OCI-LY3 (cell line): ENCODE measurements around the gene RPUSD3.

ENCODE experiments used
- H2AFZ ChIP-seq: fragments of 200-600, 300-600 bp; shearing (Covaris generic); 2 replicates; pipeline ENCODE4 v1.6.0; 2014; ENCODE audit warnings: antibody characterized with exemption, low read depth, low read length
- H3K27ac ChIP-seq: fragments of 200-600, 300-600 bp; sonication (generic); 2 replicates; pipeline ENCODE4 v1.5.1; 2014; ENCODE audit warnings: mild to moderate bottlenecking, low read length, moderate library complexity, mixed read lengths
- H3K27me3 ChIP-seq: fragments of 200-600, 300-600 bp; sonication (generic); 2 replicates; pipeline ENCODE4 v1.6.1; 2014; ENCODE audit warnings: low read depth, low read length, mixed read lengths
- H3K36me3 ChIP-seq: fragments of 200-600, 300-600 bp; sonication (generic); replicated peaks from 2 replicates; pipeline ENCODE3; 2014; ENCODE audit warnings: low read depth, low read length, mixed read lengths
- H3K4me1 ChIP-seq: fragments of 300-600, 200-600 bp; sonication (generic); 2 replicates; pipeline ENCODE4 v1.6.1; 2014; ENCODE audit warnings: low read length, mixed read lengths
- H3K4me2 ChIP-seq: fragments of 200-600, 300-600 bp; sonication (generic); 2 replicates; pipeline ENCODE4 v1.6.1; 2014; ENCODE audit warnings: low read length, mixed read lengths
- H3K4me3 ChIP-seq: fragments of 300-600, 200-600 bp; sonication (generic); 2 replicates; pipeline ENCODE4 v1.5.1; 2014; ENCODE audit warnings: antibody characterized with exemption, mild to moderate bottlenecking, low read length, moderate library complexity
- H3K79me2 ChIP-seq: fragments of 300-600, 200-600 bp; shearing (Covaris generic); 2 replicates; pipeline ENCODE4 v1.6.1; 2014; ENCODE audit warnings: mild to moderate bottlenecking, low read length, mixed read lengths
- H3K9ac ChIP-seq: fragments of 300-600, 200-600 bp; shearing (Covaris generic); 2 replicates; pipeline ENCODE4 v1.6.0; 2014; ENCODE audit warnings: mild to moderate bottlenecking, low read length, moderate library complexity
- H3K9me3 ChIP-seq: fragments of 200-600, 300-600 bp; shearing (Covaris generic); 2 replicates; pipeline ENCODE4 v1.6.1; 2014; ENCODE audit warnings: low read length, mixed read lengths; ENCODE audit not compliant: insufficient read depth
- H4K20me1 ChIP-seq: fragments of 200-600, 300-600 bp; sonication (generic); 2 replicates; pipeline ENCODE4 v1.6.1; 2016; ENCODE audit warnings: low read length, mixed read lengths; ENCODE audit not compliant: insufficient read depth
- EZH2phosphoT487 ChIP-seq: fragments of 200-600 bp; shearing (Covaris generic); IDR thresholded peaks from 2 replicates; pipeline ENCODE4 v1.6.1; 2018; ENCODE audit warnings: antibody characterized with exemption, mixed run types, low read depth
- TF ChIP-seq, protein P1 (sequence below): fragments of 200-600, 300-600 bp; sonication (generic); IDR thresholded peaks from 2 replicates; pipeline ENCODE4 v1.5.1; 2014; ENCODE audit warnings: antibody characterized with exemption, low read length, low read depth

The RPUSD3 gene

DNA sequence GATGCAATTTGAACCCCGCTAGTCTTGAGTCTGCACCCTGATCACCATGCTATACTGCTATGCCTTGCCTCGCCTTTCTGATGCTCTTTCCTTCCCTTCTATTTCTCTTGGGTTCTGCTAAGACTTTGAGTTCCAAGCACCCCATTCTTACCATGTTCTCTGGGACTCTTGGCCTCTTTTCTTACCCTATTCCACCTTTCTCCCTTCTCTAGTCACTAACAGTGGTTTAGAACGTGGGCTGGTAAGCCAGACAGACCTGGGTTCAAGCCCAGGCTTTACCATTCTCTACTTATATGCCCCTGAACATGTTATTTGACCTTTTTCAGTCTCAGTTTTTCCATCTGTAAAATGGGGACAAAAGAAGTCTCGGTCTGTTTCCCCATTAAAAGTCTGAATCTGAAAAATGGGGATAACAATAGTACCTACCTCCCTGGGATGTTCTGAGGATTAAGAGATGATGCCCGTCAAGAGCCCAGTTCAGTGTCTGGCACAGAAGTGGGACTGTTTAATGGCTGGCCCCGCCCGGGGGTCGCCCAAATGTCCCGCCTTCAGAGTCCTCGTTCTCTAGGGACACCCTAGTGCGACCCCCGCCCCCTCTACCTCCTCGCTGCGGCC lies 51.9 kb downstream of the RPUSD3 start:
- Histone ChIP-seq H3K4me1 (peaks cover 41% of the 10 kb centered on the region), H3K36me3 (peaks cover 44% of the 10 kb centered on the region), H3K4me3 (peak overlapping the region; percentile 92), H3K4me2 (peak overlapping the region; percentile 97), H3K79me2 (peaks cover 57% of the 10 kb centered on the region), H3K9me3 (no peaks in the 10 kb centered on the region), H4K20me1 (peaks cover 5% of the 10 kb centered on the region), H3K9ac (peak overlapping the region; percentile 97), H3K27me3 (no peaks in the 10 kb centered on the region), H2AFZ (peak overlapping the region; percentile 73; the same call in 1 of the 2 replicates), H3K27ac (peak overlapping the region; percentile 99)
- TF ChIP-seq, protein P1, sequence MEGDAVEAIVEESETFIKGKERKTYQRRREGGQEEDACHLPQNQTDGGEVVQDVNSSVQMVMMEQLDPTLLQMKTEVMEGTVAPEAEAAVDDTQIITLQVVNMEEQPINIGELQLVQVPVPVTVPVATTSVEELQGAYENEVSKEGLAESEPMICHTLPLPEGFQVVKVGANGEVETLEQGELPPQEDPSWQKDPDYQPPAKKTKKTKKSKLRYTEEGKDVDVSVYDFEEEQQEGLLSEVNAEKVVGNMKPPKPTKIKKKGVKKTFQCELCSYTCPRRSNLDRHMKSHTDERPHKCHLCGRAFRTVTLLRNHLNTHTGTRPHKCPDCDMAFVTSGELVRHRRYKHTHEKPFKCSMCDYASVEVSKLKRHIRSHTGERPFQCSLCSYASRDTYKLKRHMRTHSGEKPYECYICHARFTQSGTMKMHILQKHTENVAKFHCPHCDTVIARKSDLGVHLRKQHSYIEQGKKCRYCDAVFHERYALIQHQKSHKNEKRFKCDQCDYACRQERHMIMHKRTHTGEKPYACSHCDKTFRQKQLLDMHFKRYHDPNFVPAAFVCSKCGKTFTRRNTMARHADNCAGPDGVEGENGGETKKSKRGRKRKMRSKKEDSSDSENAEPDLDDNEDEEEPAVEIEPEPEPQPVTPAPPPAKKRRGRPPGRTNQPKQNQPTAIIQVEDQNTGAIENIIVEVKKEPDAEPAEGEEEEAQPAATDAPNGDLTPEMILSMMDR, result no peak
- no peak for TF ChIP-seq EZH2phosphoT487

GRCh38 chr3:9791127-9791526 lies 52.7 kb downstream of the RPUSD3 start:
- peak overlapping the region; percentile 92 for H3K4me3 ChIP-seq
- peak overlapping the region; percentile 97 for H3K4me2 ChIP-seq
- no peak overlapping the region for H2AFZ ChIP-seq
- peaks cover 49% of the 10 kb centered on the region for H3K79me2 ChIP-seq
- no peaks in the 10 kb centered on the region for H3K27me3 ChIP-seq
- no peak overlapping the region for H3K27ac ChIP-seq
- H3K4me1 ChIP-seq, result peaks cover 38% of the 10 kb centered on the region
- H4K20me1 ChIP-seq, result peaks cover 4% of the 10 kb centered on the region
- peak overlapping the region; percentile 97; the same call in 1 of the 2 replicates for H3K9ac ChIP-seq
- H3K9me3 ChIP-seq, result no peaks in the 10 kb centered on the region
- H3K36me3 ChIP-seq, result peaks cover 47% of the 10 kb centered on the region
- TF ChIP-seq, protein P1, result no peak
- TF ChIP-seq EZH2phosphoT487, result no peak
